ENCODE data around the gene SYP. TPM values are rescaled to one million over a fixed set of nuclear protein-coding genes. Genes with fewer than 3 reads are reported as not detected.

The SYP gene
- total and polyA plus RNA-seq, 2 experiments from 2014 or later, result 1.4 to 2.1 TPM

GRCh38 chrX:49225858-49226257, 25.9 kb upstream of the SYP start:
- 81% methylated on average over 12 of the region's 14 CpGs for WGBS (ENCODE audit: low lambda C conversion rate, missing lambda C conversion rate)
- Histone ChIP-seq H4K20me1 (ENCODE audit: insufficient read depth, poor library complexity, severe bottlenecking) (no peaks in the 10 kb centered on the region), H3K4me1 (ENCODE audit: insufficient read depth) (no peaks in the 10 kb centered on the region), H3K27ac (no peak overlapping the region), H3K79me2 (no peaks in the 10 kb centered on the region), H2AFZ (no peak overlapping the region), H3K9me3 (ENCODE audit: low read depth) (no peaks in the 10 kb centered on the region), H3K36me3 (replicated peaks; ENCODE audit: insufficient read depth, low read depth) (no peaks in the 10 kb centered on the region), H3K27me3 (no peaks in the 10 kb centered on the region), H3K4me3 (no peak overlapping the region), H3K4me2 (no peak overlapping the region), H3K9me2 (replicated peaks; ENCODE audit: insufficient read depth) (no peaks in the 10 kb centered on the region)
- TF ChIP-seq, protein P1, sequence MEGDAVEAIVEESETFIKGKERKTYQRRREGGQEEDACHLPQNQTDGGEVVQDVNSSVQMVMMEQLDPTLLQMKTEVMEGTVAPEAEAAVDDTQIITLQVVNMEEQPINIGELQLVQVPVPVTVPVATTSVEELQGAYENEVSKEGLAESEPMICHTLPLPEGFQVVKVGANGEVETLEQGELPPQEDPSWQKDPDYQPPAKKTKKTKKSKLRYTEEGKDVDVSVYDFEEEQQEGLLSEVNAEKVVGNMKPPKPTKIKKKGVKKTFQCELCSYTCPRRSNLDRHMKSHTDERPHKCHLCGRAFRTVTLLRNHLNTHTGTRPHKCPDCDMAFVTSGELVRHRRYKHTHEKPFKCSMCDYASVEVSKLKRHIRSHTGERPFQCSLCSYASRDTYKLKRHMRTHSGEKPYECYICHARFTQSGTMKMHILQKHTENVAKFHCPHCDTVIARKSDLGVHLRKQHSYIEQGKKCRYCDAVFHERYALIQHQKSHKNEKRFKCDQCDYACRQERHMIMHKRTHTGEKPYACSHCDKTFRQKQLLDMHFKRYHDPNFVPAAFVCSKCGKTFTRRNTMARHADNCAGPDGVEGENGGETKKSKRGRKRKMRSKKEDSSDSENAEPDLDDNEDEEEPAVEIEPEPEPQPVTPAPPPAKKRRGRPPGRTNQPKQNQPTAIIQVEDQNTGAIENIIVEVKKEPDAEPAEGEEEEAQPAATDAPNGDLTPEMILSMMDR (IDR thresholded peaks at IDR 0.05; ENCODE audit: poor library complexity), result no peak
- TF ChIP-seq EZH2 (IDR thresholded peaks at IDR 0.05; ENCODE audit: borderline replicate concordance) (no peak), EZH2phosphoT487 (IDR thresholded peaks at IDR 0.05; ENCODE audit: low read depth, severe bottlenecking, unreplicated experiment) (no peak)
- DNase-seq (ENCODE audit: low spot score), result no peak

- Histone ChIP-seq H3K27ac (no peak overlapping the region), H3K4me2 (no peak overlapping the region), H3K9me3 (ENCODE audit: low read depth) (no peaks in the 10 kb centered on the region), H3K4me3 (no peak overlapping the region), H3K79me2 (no peaks in the 10 kb centered on the region), H3K9me2 (replicated peaks; ENCODE audit: insufficient read depth) (no peaks in the 10 kb centered on the region), H3K36me3 (replicated peaks; ENCODE audit: insufficient read depth, low read depth) (no peaks in the 10 kb centered on the region), H2AFZ (no peak overlapping the region), H3K4me1 (ENCODE audit: insufficient read depth) (no peaks in the 10 kb centered on the region), H4K20me1 (ENCODE audit: insufficient read depth, poor library complexity, severe bottlenecking) (no peaks in the 10 kb centered on the region), H3K27me3 (no peaks in the 10 kb centered on the region)
- TF ChIP-seq EZH2 (IDR thresholded peaks at IDR 0.05; ENCODE audit: borderline replicate concordance), result no peak
- TF ChIP-seq EZH2phosphoT487 (IDR thresholded peaks at IDR 0.05; ENCODE audit: low read depth, severe bottlenecking, unreplicated experiment), result no peak
- TF ChIP-seq, protein P1 (IDR thresholded peaks at IDR 0.05; ENCODE audit: poor library complexity), result no peak
- no peak for DNase-seq (ENCODE audit: low spot score)
- 72% methylated on average over 2 of the region's 2 CpGs for WGBS (ENCODE audit: low lambda C conversion rate, missing lambda C conversion rate)
Observed at GRCh38 chrX:49221868-49222267, 21.9 kb upstream of the SYP start.

DNA sequence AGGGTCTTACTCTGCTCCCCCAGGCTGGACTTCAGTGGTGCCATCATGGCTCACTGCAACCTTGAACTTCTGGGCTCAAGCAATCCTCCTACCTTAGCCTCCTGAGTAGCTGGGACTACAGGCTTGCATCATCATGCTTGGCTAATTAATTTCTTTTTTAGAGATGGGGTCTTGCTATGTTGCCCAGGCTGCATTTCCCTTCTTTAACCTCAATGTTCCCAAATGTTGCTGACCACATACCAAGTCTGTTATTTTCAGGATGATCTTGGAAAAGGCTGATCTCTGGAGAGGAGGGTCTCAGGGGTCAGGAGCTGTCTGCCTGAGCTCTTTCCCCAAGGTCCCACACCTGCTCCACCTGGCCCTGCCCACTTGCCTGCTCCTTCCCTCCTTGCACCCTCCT, 20.1 kb upstream of the SYP start:
- Histone ChIP-seq H3K9me3 (ENCODE audit: low read depth) (no peaks in the 10 kb centered on the region), H3K27me3 (no peaks in the 10 kb centered on the region), H3K4me3 (no peak overlapping the region), H3K36me3 (replicated peaks; ENCODE audit: insufficient read depth, low read depth) (no peaks in the 10 kb centered on the region), H3K4me1 (ENCODE audit: insufficient read depth) (no peaks in the 10 kb centered on the region), H3K4me2 (no peak overlapping the region), H3K9me2 (replicated peaks; ENCODE audit: insufficient read depth) (no peaks in the 10 kb centered on the region), H4K20me1 (ENCODE audit: insufficient read depth, poor library complexity, severe bottlenecking) (no peaks in the 10 kb centered on the region), H2AFZ (no peak overlapping the region), H3K79me2 (no peaks in the 10 kb centered on the region), H3K27ac (no peak overlapping the region)
- TF ChIP-seq EZH2 (IDR thresholded peaks at IDR 0.05; ENCODE audit: borderline replicate concordance) (no peak), EZH2phosphoT487 (IDR thresholded peaks at IDR 0.05; ENCODE audit: low read depth, severe bottlenecking, unreplicated experiment) (no peak)
- TF ChIP-seq, protein P1 (IDR thresholded peaks at IDR 0.05; ENCODE audit: poor library complexity), result no peak
- no peak for DNase-seq (ENCODE audit: low spot score)

DNA sequence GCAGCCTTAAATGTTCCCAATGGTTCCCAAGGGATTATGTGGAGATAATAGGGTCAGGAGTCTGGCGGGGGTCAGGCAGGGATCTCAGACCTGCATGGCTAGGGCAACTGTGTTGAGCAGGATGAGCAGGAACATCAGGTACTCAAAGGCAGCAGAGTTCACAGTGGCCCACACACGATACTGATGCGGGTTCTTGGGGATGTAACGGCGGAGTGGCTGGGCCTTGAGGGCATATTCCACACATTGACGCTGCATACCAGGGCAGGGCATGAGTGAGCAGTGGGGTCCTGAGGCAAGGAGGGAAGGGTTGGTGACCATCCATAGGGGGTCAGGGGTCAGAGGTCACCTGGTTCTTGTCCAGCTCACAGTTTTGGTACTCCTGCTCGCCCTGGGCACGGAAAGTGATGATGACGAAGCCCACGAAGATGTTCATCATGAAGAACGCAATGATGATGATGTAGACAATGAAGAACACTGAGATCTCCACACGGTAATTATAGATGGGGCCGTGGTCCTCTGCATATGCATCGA, 15.1 kb upstream of the SYP start:
- H3K4me3 ChIP-seq, result no peak overlapping the region
- H3K4me2 ChIP-seq, result no peak overlapping the region
- no peak overlapping the region for H3K27ac ChIP-seq
- H3K9me3 ChIP-seq (ENCODE audit: low read depth), result no peaks in the 10 kb centered on the region
- no peak for DNase-seq (ENCODE audit: low spot score)
- TF ChIP-seq EZH2phosphoT487 (IDR thresholded peaks at IDR 0.05; ENCODE audit: low read depth, severe bottlenecking, unreplicated experiment) (no peak), EZH2 (IDR thresholded peaks at IDR 0.05; ENCODE audit: borderline replicate concordance) (no peak)
- TF ChIP-seq, protein P1 (IDR thresholded peaks at IDR 0.05; ENCODE audit: poor library complexity), result no peak
- H2AFZ ChIP-seq, result no peak overlapping the region
- no peaks in the 10 kb centered on the region for H3K27me3 ChIP-seq
- H3K79me2 ChIP-seq, result no peaks in the 10 kb centered on the region
- no peaks in the 10 kb centered on the region for H3K4me1 ChIP-seq (ENCODE audit: insufficient read depth)
- no peaks in the 10 kb centered on the region for H3K9me2 ChIP-seq (replicated peaks; ENCODE audit: insufficient read depth)
- no peaks in the 10 kb centered on the region for H3K36me3 ChIP-seq (replicated peaks; ENCODE audit: insufficient read depth, low read depth)
- no peaks in the 10 kb centered on the region for H4K20me1 ChIP-seq (ENCODE audit: insufficient read depth, poor library complexity, severe bottlenecking)
- WGBS (ENCODE audit: low lambda C conversion rate, missing lambda C conversion rate), result 85% methylated on average over 14 of the region's 14 CpGs

Measured in hepatocyte (in vitro differentiated cells).